ENCODE data around the gene SELENOM.

The SELENOM gene

DNA sequence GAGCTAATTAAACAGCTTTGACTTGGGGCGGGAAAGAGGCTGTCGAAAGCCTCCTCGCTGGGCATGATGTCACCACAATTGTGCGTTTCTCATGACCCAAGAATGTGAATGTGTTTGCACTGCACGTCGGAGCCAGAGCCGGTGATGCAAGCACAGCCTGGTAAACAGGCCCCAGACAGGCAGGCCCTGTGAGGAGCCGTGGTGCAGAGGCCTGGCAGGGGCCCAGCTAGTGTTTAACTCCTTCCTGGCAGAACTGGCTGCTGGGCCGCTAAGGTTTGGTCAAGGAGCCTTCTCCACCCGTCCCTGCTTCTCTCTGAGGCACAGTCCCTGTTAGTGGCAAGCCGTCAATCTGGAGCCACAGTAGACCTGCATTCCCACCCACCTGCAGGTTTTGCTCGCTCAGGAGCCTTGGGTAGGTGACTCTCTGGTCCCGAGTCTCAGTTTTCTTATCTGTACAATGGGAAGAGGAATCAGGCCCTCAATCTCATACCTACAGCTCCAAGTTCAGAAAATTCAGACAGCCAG is 51.7 kb downstream of the SELENOM start:
- FAIRE-seq (no peak), DNase-seq (ENCODE audit: insufficient read length, low spot score) (no peak)
- no peak for TF ChIP-seq CTCF (IDR thresholded peaks at IDR 0.05; ENCODE audit: insufficient read depth, missing control alignments)

- no peak for FAIRE-seq
- no peak for TF ChIP-seq CTCF (IDR thresholded peaks at IDR 0.05; ENCODE audit: insufficient read depth, missing control alignments)
- no peak for DNase-seq (ENCODE audit: insufficient read length, low spot score)
Observed at GRCh38 chr22:31055117-31055634, 52.2 kb downstream of the SELENOM start.
